CD4-positive, alpha-beta T cell treated with Interferon alpha-2 for 1 hour (primary cell): Measurements from ENCODE around the gene DKK1.
"Not testable (repeated sequence)": the region's sequence is repeated elsewhere in the genome, so short reads cannot be mapped to it uniquely, and the experiment has no call there.

Experiments
- DNase-seq, 2 donors: peaks; one replicate each; pipeline ENCODE4 v3.0.0-alpha.2; 2020 to 2022

The DKK1 gene

DNA sequence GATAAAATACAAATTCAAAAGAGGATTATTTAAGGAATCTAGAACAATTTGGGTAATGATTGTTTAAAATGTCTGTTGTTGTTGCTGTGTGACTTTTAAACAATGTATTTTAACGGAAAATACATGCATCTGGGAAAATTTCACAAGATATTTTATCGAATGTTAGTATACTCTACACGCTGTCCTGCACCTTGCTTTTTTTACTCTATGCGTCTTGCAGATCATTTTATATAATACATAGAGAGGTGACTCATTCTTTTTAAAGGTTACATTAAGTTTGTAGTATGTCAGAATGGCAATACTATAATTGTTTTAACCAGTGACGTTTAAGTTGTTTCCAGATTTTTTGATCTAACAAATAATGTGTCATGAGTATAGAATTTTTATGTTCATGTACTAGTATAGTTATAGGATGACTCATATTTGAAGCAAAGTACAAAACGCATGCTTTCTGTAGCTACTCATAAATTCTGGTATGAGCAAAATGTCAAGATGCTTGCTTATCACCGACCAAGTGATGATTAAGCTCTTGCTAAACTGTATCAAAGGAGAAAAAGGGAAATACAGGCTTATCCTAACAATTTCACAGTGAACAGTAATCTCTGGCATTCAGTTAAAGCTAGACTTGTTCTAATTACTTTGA, 4.9 kb downstream of the DKK1 start:
- no peak for DNase-seq

- DNase-seq, result no peak
These were observed 5.8 kb downstream of the DKK1 start for GRCh38 chr10:52319926-52320325.

- no peak for DNase-seq
These were observed 8.2 kb downstream of the DKK1 start for GRCh38 chr10:52322323-52322722.

GRCh38 chr10:52322936-52323335, 8.9 kb downstream of the DKK1 start:
- DNase-seq, result no peak

DNA sequence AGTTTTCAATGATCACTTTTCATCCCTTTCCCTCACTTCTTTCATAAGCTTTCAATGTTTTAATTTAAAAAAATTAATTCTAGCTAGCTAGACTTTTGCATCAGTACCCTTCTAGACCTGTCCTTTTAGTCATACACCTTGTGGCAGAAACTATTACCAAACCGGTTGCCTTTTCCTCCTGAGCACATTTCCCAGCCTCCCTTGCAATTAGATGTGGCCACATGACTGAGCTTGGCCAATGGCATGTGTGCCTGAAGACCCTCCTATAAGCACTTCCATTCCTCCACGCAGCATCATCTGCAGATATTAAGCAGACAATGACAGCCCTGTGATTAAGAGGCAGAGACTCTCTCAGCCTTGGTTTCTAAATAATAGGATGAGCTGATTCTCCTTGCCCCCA, 12.3 kb downstream of the DKK1 start:
- no peak for DNase-seq

- no peak for DNase-seq
These were observed 17.7 kb downstream of the DKK1 start for GRCh38 chr10:52331638-52332364.

DNA sequence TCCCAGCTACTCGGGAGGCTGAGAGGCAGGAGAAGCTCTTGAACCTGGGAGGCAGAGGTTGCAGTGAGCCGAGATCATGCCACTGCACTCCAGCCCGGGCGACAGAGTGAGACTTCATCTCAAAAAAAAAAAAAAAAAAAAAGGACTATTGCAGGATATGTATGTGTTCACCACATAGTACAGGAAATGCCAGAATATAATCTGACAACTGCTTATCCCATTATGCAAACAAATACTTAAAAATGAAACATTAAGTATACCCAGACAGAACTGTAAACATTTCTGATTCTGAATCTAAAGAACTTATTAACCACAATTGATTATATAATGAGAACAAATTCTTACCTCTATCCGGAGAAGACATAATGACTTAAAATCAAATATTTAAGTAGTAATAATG, 18.7 kb downstream of the DKK1 start:
- DNase-seq, result no peak

DNA sequence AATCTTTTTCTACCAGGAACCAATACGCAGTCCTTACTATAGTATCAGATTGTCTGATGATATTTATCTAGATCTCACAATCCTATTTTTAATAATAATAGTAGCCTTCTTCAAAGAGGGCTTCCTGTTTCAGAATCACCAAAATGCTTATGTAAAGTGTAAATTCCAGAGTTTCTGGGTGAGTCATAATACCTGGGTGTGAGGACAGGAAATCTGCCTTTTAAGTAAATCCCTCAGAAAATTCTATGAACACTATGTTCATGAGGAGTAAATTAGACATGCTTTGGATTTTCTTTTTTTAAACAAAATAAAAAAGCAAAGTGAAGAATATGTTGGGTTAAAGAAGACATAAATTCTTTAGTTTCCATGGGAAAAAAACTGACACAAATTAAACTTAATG, 20.5 kb downstream of the DKK1 start:
- no peak for DNase-seq

DNA sequence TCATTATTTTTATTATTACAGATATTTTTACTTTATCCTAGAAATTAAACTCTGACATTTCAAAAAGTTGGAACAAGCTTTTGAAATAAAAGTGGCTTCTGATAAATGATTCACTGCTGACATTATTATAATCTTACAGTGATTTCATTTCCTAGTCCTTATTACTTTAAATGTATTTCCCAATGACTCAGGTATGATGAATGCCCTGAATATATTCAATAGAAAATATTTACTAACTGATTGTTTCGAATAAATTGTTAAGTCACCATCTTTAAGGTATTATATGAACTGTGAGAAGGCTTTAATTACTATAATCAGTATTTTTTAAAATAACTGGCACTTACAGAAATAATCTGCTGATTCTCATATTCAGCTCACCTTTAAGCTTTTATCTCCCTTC, 21.6 kb downstream of the DKK1 start:
- DNase-seq, result no peak

- DNase-seq, result no peak
These were observed 23.1 kb downstream of the DKK1 start for GRCh38 chr10:52337225-52337624.

- DNase-seq, result no peak
These were observed 29.4 kb downstream of the DKK1 start for GRCh38 chr10:52343439-52343838.

DNA sequence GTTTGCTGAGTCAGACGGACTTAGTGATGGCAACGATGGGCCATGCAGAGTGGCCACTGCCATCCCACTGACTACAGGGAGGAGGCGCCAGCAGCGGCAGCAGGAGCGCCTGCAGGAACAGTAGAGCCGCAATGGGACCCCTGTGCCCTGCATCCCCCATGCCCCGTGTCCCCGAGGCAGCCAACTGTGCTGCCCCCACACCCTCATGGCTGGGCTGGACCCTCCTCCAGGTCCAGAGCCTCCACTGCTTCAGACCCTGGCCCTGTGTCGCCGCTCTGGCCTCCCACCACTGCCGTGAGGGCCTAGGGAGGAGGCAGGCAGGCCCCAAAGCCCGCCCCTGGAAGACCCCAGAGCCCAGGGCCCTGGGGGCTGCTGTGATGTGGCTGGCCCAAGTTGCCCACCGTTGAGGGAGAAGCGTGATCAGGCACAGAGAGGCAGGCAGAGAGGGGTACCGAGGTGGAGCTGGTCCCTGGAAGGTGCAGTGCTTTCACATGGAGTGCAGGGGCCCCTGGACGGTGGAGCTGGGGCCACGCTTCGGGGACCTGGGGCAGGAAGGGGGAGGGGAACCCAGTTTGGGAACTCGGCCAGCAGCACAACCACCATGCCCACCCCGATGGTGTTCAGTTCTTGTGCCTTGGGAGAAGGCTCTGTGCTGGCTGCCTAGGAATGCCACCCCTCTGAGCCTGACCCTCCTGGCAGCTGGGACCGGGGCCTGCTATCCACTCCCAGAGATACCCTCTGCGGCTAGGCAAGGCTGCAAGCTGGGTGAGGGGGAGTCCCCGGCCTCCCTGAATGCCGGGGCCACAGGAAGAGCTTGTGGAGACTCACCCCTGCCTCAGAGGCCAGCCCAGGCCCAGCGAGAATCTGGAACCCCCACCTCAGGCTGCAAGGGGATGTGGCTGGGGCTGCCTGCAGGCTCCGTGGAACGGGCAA, 32.6 kb downstream of the DKK1 start:
- DNase-seq, result no peak

GRCh38 chr10:52347327-52347667, 33.2 kb downstream of the DKK1 start:
- DNase-seq, result no peak

DNA sequence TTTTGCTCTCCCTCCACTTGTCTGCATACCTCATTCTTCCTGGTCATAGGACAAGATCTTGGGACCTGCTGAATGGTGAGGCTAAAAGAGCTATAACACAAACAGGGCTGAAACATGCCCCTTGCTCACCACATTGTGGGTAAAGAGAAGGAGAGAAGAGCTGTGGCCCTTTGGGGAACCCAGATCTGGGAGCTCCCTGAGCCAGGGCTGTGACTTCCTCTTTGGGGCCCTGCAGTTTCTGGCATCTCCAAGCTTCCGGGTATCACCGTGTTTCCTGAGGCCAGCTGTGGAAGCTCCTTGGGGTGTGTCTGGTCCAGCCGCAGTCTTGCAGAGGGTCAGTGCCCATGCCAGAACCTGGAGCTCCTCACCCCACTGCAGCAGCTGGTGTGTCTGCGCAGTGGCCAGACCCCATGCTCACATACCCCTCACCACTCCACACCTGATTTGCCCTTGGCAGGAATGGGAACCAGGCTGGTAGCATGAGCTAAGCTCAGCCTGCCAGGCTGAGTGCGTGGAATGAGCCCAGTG, 34.0 kb downstream of the DKK1 start:
- DNase-seq, result no peak

- DNase-seq, result no peak
These were observed 37.8 kb downstream of the DKK1 start for GRCh38 chr10:52351914-52352330.

DNA sequence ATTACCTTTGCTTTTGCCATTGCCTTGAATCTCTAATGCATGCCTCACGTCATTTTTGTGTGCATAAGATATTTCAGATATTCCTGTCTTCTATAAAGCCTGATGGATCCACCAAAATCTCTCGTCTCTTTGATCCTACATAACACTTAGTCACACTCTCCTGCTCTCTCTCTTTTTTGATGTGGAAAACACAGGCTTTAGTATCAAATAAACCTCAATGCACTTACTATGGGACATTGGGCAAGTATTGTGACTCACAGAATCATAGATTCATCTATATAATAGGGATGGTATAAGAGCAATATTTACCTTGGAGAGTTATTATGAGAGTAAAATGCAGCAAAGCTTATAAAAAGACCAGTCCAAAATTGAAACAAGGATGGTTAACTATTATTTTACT, 39.1 kb downstream of the DKK1 start:
- no peak for DNase-seq

GRCh38 chr10:52353960-52354394, 39.9 kb downstream of the DKK1 start:
- DNase-seq, result no peak

- DNase-seq, result no peak
These were observed 43.9 kb downstream of the DKK1 start for GRCh38 chr10:52357971-52358370.

- DNase-seq, result no peak
These were observed 45.4 kb downstream of the DKK1 start for GRCh38 chr10:52359441-52359840.

- DNase-seq, result not testable (repeated sequence)
These were observed 51.7 kb downstream of the DKK1 start for GRCh38 chr10:52365547-52366432.
